Gastroesophageal sphincter (tissue), 3 donors: ENCODE measurements around the gene SYPL1.

Source experiments
- EP300 ChIP-seq: sonication (generic); formaldehyde crosslinking; IDR thresholded peaks from one replicate; pipeline ENCODE4 v1.6.1; 2017; ENCODE audit warnings: antibody characterized with exemption, mild to moderate bottlenecking
- POLR2A ChIP-seq, 2 donors: fragments of 450-650 bp; IDR thresholded peaks; one replicate each; pipeline ENCODE4 v1.6.1; 2017; ENCODE audit warnings: antibody characterized with exemption in 2 of 2, mild to moderate bottlenecking in 2 of 2, moderate library complexity in 1 of 2
- POLR2AphosphoS5 ChIP-seq: sonication (generic); formaldehyde crosslinking; IDR thresholded peaks from one replicate; pipeline ENCODE4 v1.6.1; 2017; ENCODE audit warnings: antibody characterized with exemption
- TF ChIP-seq, protein P1 (sequence below), 4 experiments: fragments of 200-600 bp in 2 of 4; fragments of 450-650 bp in 2 of 4; sonication (generic) in 1 of 4; IDR thresholded peaks; one replicate each; pipeline ENCODE4 v1.5.1; 2017 to 2019; ENCODE audit warnings: antibody characterized with exemption in 4 of 4, mild to moderate bottlenecking in 2 of 4, moderate library complexity in 2 of 4

DNA sequence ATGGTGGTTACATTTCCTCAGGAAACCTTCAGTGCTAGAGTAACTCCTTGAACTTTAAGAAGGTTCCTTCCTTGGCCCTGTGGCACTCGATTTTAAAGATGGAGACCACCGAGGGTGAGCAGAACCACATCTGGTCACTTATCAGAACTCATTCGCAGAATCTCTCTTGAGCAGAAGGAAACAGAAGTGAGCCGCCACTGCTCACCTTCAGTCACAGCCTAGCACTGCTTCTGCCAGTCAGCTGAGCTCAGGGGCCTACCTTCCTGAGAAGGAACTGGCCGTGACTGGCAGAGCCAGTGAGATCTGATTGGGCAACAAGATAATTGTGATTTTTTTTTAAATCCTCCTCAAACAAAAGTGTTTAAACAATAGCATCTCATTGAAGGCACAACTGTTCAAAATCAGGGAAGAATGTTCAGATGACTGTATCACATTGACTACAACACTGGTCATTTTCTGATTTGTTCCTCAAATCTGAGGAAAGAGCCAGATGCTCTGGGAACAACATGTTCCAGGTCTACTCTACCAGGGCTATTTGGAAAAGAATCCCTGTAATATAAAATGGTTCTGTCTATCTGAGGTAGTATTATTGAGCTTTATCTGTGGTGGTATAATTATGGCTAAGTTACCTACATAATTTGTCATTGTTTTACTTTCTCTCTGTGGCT lies 2.7 kb upstream of the SYPL1 start:
- TF ChIP-seq, protein P1, sequence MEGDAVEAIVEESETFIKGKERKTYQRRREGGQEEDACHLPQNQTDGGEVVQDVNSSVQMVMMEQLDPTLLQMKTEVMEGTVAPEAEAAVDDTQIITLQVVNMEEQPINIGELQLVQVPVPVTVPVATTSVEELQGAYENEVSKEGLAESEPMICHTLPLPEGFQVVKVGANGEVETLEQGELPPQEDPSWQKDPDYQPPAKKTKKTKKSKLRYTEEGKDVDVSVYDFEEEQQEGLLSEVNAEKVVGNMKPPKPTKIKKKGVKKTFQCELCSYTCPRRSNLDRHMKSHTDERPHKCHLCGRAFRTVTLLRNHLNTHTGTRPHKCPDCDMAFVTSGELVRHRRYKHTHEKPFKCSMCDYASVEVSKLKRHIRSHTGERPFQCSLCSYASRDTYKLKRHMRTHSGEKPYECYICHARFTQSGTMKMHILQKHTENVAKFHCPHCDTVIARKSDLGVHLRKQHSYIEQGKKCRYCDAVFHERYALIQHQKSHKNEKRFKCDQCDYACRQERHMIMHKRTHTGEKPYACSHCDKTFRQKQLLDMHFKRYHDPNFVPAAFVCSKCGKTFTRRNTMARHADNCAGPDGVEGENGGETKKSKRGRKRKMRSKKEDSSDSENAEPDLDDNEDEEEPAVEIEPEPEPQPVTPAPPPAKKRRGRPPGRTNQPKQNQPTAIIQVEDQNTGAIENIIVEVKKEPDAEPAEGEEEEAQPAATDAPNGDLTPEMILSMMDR (IDR thresholded peaks at IDR 0.05), result no peak
- TF ChIP-seq POLR2A (IDR thresholded peaks at IDR 0.05) (no peak), POLR2AphosphoS5 (peak; percentile 79), EP300 (no peak)
